Measurements from ENCODE around the gene KATNAL1. TPM values are rescaled to one million over a fixed set of nuclear protein-coding genes. Genes with fewer than 3 reads are reported as not detected.
A peak's percentile ranks its signal among the peaks of the same experiment; 100 is the strongest.

Gene KATNAL1
- total and polyA plus RNA-seq, 2 of the 4 experiments (the other 2 are of a cell fraction), result 6.9 to 16.8 TPM

GRCh38 chr13:30247406-30247805 is 59.9 kb downstream of the KATNAL1 start:
- no peak overlapping the region for H4K91ac ChIP-seq (ENCODE audit: insufficient read depth, low read depth, low read length)
- H2AK5ac ChIP-seq (ENCODE audit: low read depth, low read length), result no peak overlapping the region
- H2BK15ac ChIP-seq (ENCODE audit: low read depth, low read length), result no peak overlapping the region
- H2AFZ ChIP-seq (replicated peaks; ENCODE audit: low read length, poor library complexity), result no peak overlapping the region
- H3K4me2 ChIP-seq (ENCODE audit: low read depth, low read length), result no peak overlapping the region
- in situ Hi-C loops (cut with MboI; ENCODE audit: low sequenced_read_pairs), result no loop called here
- WGBS, 2 experiments (ENCODE audit: extremely low coverage in 2 of 2, insufficient read length in 1 of 2), result no CpG with 5 or more reads among the region's 2 CpGs
- H3K27ac ChIP-seq (ENCODE audit: insufficient read depth, low read length), result no peak overlapping the region
- H4K5ac ChIP-seq (ENCODE audit: low read depth, low read length), result no peak overlapping the region
- TF ChIP-seq SMC3 (IDR thresholded peaks at IDR 0.05; ENCODE audit: low read depth, low read length), result no peak
- TF ChIP-seq CEBPB (IDR thresholded peaks at IDR 0.05; ENCODE audit: low read depth, low read length), result no peak
- no peak for TF ChIP-seq RAD21 (IDR thresholded peaks at IDR 0.05; ENCODE audit: low read length)
- TF ChIP-seq USF2 (IDR thresholded peaks at IDR 0.05; ENCODE audit: low read depth, low read length), result no peak
- peak; percentile 94 for TF ChIP-seq MAFK (IDR thresholded peaks at IDR 0.05; ENCODE audit: low read depth, low read length)
- no peak overlapping the region for H2AK9ac ChIP-seq (replicated peaks; ENCODE audit: low read depth, low read length, poor library complexity)
- intact Hi-C loops (cut with micrococcal nuclease), result no loop called here
- H4K8ac ChIP-seq (ENCODE audit: low read depth in 2 of 2, low read length in 2 of 2), result no peak overlapping the region
- no peaks in the 10 kb centered on the region for H3K9me1 ChIP-seq (ENCODE audit: insufficient read depth, low read length)
- no peaks in the 10 kb centered on the region for H3K4me1 ChIP-seq (ENCODE audit: control insufficient read depth, insufficient read depth, low read length)
- no peaks in the 10 kb centered on the region for H4K20me1 ChIP-seq (ENCODE audit: insufficient read depth, low read length)
- H3K27me3 ChIP-seq (ENCODE audit: control insufficient read depth, insufficient read depth, low read length), result no peaks in the 10 kb centered on the region
- no peak overlapping the region for H3K4me3 ChIP-seq (ENCODE audit: insufficient read depth, low read depth, low read length)
- 0 out of 2 replicates have a peak, but pooled peaks cover 2% of the 10 kb centered on the region for H3K36me3 ChIP-seq (ENCODE audit: control insufficient read depth, insufficient read depth, low read length)
- CTCF ChIA-PET, result interaction anchor here (0.7 kb wide), 1 partner anchor 159 kb away, joined by 3 read pairs; no protein-coding TSS in a partner anchor
- DNase-seq (no peak), ATAC-seq (ENCODE audit: low read depth) (no peak)
- no peak overlapping the region for H2BK120ac ChIP-seq (ENCODE audit: low read depth, low read length)
- peaks cover 9 to 19% of the 10 kb centered on the region in 2 experiments; a peak in 3 of 4 replicates for H3K79me1 ChIP-seq (ENCODE audit: low read depth in 1 of 2, low read length in 2 of 2)
- POLR2A ChIA-PET (ENCODE audit: unreplicated experiment), result no interaction called here
- H3K4ac ChIP-seq (ENCODE audit: low read depth, low read length), result no peak overlapping the region
- no peak overlapping the region for H3K14ac ChIP-seq (replicated peaks; ENCODE audit: low read depth, low read length)
- H3K9ac ChIP-seq (ENCODE audit: low read depth, low read length), result no peak overlapping the region
- H2BK20ac ChIP-seq (ENCODE audit: low read depth, low read length), result no peak overlapping the region
- H3K23ac ChIP-seq (ENCODE audit: low read depth, low read length), result no peak overlapping the region
- H3K18ac ChIP-seq (ENCODE audit: low read depth, low read length), result no peak overlapping the region
- H3K56ac ChIP-seq (ENCODE audit: extremely low read depth, insufficient read depth, low read length), result no peak overlapping the region
- no TSS peak for BruUV-seq (replicated peaks)
- H3K9me3 ChIP-seq (ENCODE audit: control insufficient read depth, insufficient read depth, low read length), result peaks cover 3% of the 10 kb centered on the region
- no peak overlapping the region for H2BK5ac ChIP-seq (ENCODE audit: low read depth, low read length, poor library complexity, severe bottlenecking)
- dilution Hi-C loops (cut with HindIII; ENCODE audit: low sequenced_read_pairs, unreplicated experiment), result no loop called here

Data from IMR-90 (cell line).